ENCODE measurements around the gene IGFL1. TPM values are rescaled to one million over a fixed set of nuclear protein-coding genes. Genes with fewer than 3 reads are reported as not detected.
A peak's percentile ranks its signal among the peaks of the same experiment; 100 is the strongest.
"Not testable (repeated sequence)": the region's sequence is repeated elsewhere in the genome, so short reads cannot be mapped to it uniquely, and the experiment has no call there.

IGFL1 gene
- total and polyA plus RNA-seq, 12 donors, result not detected

DNA sequence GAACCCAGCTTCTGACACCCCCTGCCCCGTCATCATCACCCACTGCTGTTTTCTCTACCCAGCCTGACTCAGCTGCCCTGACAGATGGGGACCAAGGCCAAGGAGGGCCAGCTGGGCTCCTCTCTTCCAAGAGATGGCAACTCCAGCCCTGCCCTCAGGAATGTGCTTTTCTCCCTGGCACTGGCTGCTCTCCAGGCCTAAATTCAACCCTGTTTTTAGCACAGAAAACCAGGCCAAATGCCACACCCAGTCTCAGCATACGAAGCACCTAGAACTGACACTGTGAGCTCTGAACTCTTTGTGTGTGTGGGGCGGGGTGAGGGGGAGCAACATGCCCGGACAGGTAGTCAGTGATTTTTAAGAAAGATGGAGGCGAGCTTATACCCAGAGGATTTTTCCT lies 23.4 kb upstream of the IGFL1 start:
- TF ChIP-seq CTCF (IDR thresholded peaks at IDR 0.05), result no peak
- DNase-seq, result peak in 6 of 7 donors; percentile 36 to 83 (median 67)
- peak overlapping the region in 1 of 5 donors; percentile 38 for H3K27ac ChIP-seq
- H3K4me3 ChIP-seq, result no peak overlapping the region
- no peaks in the 10 kb centered on the region for H3K27me3 ChIP-seq
- intact Hi-C loops (cut with DNase I), result no loop called here
- 65 to 80% (median 72%) methylated on average over 4 to 5 of the region's 5 CpGs for WGBS, 4 donors
- peaks cover under 1 to 10% of the 10 kb centered on the region in 2 donors for H3K4me1 ChIP-seq (replicated peaks in 1 of 2)
- H3K9me3 ChIP-seq (replicated peaks in 1 of 3), result no peaks in the 10 kb centered on the region
- no peaks in the 10 kb centered on the region for H3K36me3 ChIP-seq (replicated peaks in 1 of 2)

DNA sequence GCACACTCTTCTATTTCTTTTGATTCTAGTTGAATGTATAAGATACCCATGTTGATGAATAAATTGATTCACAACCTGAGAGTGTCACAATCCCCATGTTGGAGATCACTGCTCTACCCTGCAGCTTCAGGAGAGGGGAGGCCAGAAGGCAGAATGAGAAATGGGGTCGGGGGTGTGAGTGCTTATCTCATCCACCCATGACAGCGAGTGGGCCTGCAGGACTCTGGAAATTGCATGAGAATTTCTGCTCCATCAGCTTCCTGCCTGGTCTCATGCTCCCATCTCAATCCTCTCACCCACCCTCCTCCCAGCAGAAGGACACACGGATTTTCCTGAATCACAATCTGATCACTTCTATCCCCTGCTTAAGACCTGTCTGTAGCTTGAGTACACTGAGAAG lies 22.9 kb upstream of the IGFL1 start:
- H3K4me3 ChIP-seq, result no peak overlapping the region
- H3K27ac ChIP-seq, result peak overlapping the region in 1 of 5 donors; percentile 38
- DNase-seq, result no peak
- H3K36me3 ChIP-seq (replicated peaks in 1 of 2), result no peaks in the 10 kb centered on the region
- intact Hi-C loops (cut with DNase I), result no loop called here
- H3K27me3 ChIP-seq, result no peaks in the 10 kb centered on the region
- 79 to 90% (median 84%) methylated on average over 3 of the region's 3 CpGs for WGBS, 4 donors
- H3K4me1 ChIP-seq (replicated peaks in 1 of 2), result peaks cover 0 to 5% of the 10 kb centered on the region in 2 donors
- TF ChIP-seq CTCF (IDR thresholded peaks at IDR 0.05) (no peak), POLR2A (IDR thresholded peaks at IDR 0.05) (no peak)
- no peaks in the 10 kb centered on the region for H3K9me3 ChIP-seq (replicated peaks in 1 of 3)

- H3K4me1 ChIP-seq (replicated peaks in 1 of 2); DNase-seq; H3K27me3 ChIP-seq; H3K36me3 ChIP-seq (replicated peaks in 1 of 2); H3K27ac ChIP-seq; H3K4me3 ChIP-seq; H3K9me3 ChIP-seq (replicated peaks in 1 of 3); intact Hi-C loops (cut with DNase I): not testable (repeated sequence)
- 83 to 93% (median 88%) methylated on average over 3 to 8 of the region's 8 CpGs for WGBS, 4 donors
Observed at GRCh38 chr19:46207858-46208257, 21.7 kb upstream of the IGFL1 start.

DNA sequence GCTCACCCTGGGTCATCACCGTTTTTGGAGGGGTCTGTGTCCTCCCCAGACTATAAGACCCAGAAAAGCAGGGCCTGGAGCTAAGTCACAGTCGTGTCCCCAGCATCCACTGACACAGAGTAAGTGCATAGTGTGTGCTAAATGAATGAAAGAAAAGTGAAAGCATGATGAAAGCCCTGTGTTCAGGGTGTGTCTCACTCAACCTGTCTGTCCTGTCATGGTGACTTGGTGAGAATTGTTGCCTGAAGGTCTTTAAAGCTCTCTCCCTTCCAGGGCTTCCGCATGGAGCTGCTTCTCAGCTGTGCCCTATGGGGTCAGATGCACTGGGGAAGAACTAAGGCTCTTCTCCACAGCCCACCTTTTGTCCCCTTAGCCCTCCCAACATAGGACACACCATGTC lies 20.5 kb upstream of the IGFL1 start:
- Histone ChIP-seq H3K4me1 (replicated peaks in 1 of 2) (no peaks in the 10 kb centered on the region), H3K27me3 (no peaks in the 10 kb centered on the region), H3K27ac (no peak overlapping the region), H3K36me3 (replicated peaks in 1 of 2) (no peaks in the 10 kb centered on the region), H3K9me3 (replicated peaks in 1 of 3) (no peaks in the 10 kb centered on the region), H3K4me3 (no peak overlapping the region)
- WGBS, 4 donors, result 58 to 73% (median 71%) methylated on average over 2 to 3 of the region's 3 CpGs
- DNase-seq, result no peak
- TF ChIP-seq POLR2A (IDR thresholded peaks at IDR 0.05) (no peak), CTCF (IDR thresholded peaks at IDR 0.05) (no peak)
- intact Hi-C loops (cut with DNase I), result no loop called here

GRCh38 chr19:46209472-46209871 lies 20.1 kb upstream of the IGFL1 start:
- intact Hi-C loops (cut with DNase I), result no loop called here
- Histone ChIP-seq H3K27ac (no peak overlapping the region), H3K4me3 (no peak overlapping the region), H3K27me3 (no peaks in the 10 kb centered on the region), H3K36me3 (replicated peaks in 1 of 2) (no peaks in the 10 kb centered on the region), H3K9me3 (replicated peaks in 1 of 3) (no peaks in the 10 kb centered on the region), H3K4me1 (replicated peaks in 1 of 2) (no peaks in the 10 kb centered on the region)
- TF ChIP-seq POLR2A (IDR thresholded peaks at IDR 0.05) (no peak), CTCF (IDR thresholded peaks at IDR 0.05) (no peak)
- DNase-seq, result no peak
- WGBS, 4 donors, result 81 to 83% (median 81%) methylated on average over 1 of the region's 1 CpG
